ENCODE measurements around the gene SOX6. TPM values are rescaled to one million over a fixed set of nuclear protein-coding genes. Genes with fewer than 3 reads are reported as not detected.

SOX6 gene
- total and polyA plus RNA-seq, 2 experiments from 2014 or later: 0.03 to 0.66 TPM

GRCh38 chr11:16011396-16011795, 344.9 kb downstream of the SOX6 start:
- Mint-ChIP-seq H3K4me3 (no peak overlapping the region), H3K4me1 (peaks cover 18% of the 10 kb centered on the region), H3K9me3 (no peaks in the 10 kb centered on the region), H3K27me3 (ENCODE audit: insufficient read depth, low read depth, poor library complexity) (no peaks in the 10 kb centered on the region), H3K36me3 (ENCODE audit: low read depth) (no peaks in the 10 kb centered on the region), H3K27ac (no peak overlapping the region)
- Histone ChIP-seq H3K9me2 (ENCODE audit: insufficient read depth) (no peaks in the 10 kb centered on the region), H3K79me2 (replicated peaks; ENCODE audit: insufficient read depth) (no peaks in the 10 kb centered on the region), H2AFZ (no peak overlapping the region), H3K36me3 (ENCODE audit: insufficient read depth) (no peaks in the 10 kb centered on the region), H3K27me3 (ENCODE audit: insufficient read depth) (no peaks in the 10 kb centered on the region), H3K4me3 (no peak overlapping the region), H3F3A (replicated peaks; ENCODE audit: low read depth) (no peaks in the 10 kb centered on the region), H3K27ac (ENCODE audit: low read depth) (no peak overlapping the region), H4K20me1 (replicated peaks; ENCODE audit: insufficient read depth) (no peaks in the 10 kb centered on the region), H3K4me2 (no peak overlapping the region), H3K4me1 (ENCODE audit: insufficient read depth) (peaks cover 3% of the 10 kb centered on the region; the same call in 1 of the 2 replicates)
- TF ChIP-seq CREB1 (CRISPR knock-in tag; IDR thresholded peaks at IDR 0.05; ENCODE audit: low read depth) (no peak), EZH2 (IDR thresholded peaks at IDR 0.05; ENCODE audit: low read depth, unreplicated experiment) (no peak), NANOG (IDR thresholded peaks at IDR 0.05; ENCODE audit: borderline replicate concordance) (no peak), REST (IDR thresholded peaks at IDR 0.05; ENCODE audit: unreplicated experiment) (no peak), JUNB (IDR thresholded peaks at IDR 0.05; ENCODE audit: unreplicated experiment) (no peak), ZNF462 (CRISPR knock-in tag; IDR thresholded peaks at IDR 0.05) (no peak), ZNF114 (CRISPR knock-in tag; IDR thresholded peaks at IDR 0.05) (no peak), ZNF331 (CRISPR knock-in tag; IDR thresholded peaks at IDR 0.05; ENCODE audit: low read depth) (no peak), POLR2AphosphoS5 (IDR thresholded peaks at IDR 0.05; ENCODE audit: low read depth) (no peak), EZH2phosphoT487 (IDR thresholded peaks at IDR 0.05; ENCODE audit: unreplicated experiment) (no peak), STAT1 (IDR thresholded peaks at IDR 0.05; ENCODE audit: unreplicated experiment) (no peak)
- TF ChIP-seq, protein P1, sequence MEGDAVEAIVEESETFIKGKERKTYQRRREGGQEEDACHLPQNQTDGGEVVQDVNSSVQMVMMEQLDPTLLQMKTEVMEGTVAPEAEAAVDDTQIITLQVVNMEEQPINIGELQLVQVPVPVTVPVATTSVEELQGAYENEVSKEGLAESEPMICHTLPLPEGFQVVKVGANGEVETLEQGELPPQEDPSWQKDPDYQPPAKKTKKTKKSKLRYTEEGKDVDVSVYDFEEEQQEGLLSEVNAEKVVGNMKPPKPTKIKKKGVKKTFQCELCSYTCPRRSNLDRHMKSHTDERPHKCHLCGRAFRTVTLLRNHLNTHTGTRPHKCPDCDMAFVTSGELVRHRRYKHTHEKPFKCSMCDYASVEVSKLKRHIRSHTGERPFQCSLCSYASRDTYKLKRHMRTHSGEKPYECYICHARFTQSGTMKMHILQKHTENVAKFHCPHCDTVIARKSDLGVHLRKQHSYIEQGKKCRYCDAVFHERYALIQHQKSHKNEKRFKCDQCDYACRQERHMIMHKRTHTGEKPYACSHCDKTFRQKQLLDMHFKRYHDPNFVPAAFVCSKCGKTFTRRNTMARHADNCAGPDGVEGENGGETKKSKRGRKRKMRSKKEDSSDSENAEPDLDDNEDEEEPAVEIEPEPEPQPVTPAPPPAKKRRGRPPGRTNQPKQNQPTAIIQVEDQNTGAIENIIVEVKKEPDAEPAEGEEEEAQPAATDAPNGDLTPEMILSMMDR (conservative IDR thresholded peaks at IDR 0.05; ENCODE audit: low read depth in 2 of 2): no peak
- ATAC-seq: no peak
- no peak for DNase-seq (ENCODE audit: low spot score)

Data from GM23338 (cell line).